HepG2 (cell line): Measurements from ENCODE around the gene RBBP8NL. TPM values are rescaled to one million over a fixed set of nuclear protein-coding genes. Genes with fewer than 3 reads are reported as not detected.

Experiments used
- FOXO4 ChIP-seq: sonication (generic); formaldehyde crosslinking; conservative IDR thresholded peaks from 2 replicates; pipeline ENCODE4 v1.8.1; 2023; ENCODE audit warnings: missing genetic modification reagents
- HNRNPL ChIP-seq: fragments of 200-400 bp; formaldehyde crosslinking; IDR thresholded peaks from 2 replicates; pipeline ENCODE4 v1.6.1; 2017; ENCODE audit warnings: mild to moderate bottlenecking, low read depth, low read length
- IKZF5 ChIP-seq: IDR thresholded peaks from 2 replicates; pipeline ENCODE4 v1.6.1; 2018; ENCODE audit warnings: missing genetic modification reagents, mild to moderate bottlenecking, missing compliant biosample characterization
- MTF2 ChIP-seq: sonication (generic); formaldehyde crosslinking; IDR thresholded peaks from 2 replicates; pipeline ENCODE4 v1.5.0; 2020; ENCODE audit warnings: missing genetic modification reagents, borderline replicate concordance
- NFE2L1 ChIP-seq: sonication (generic); formaldehyde crosslinking; IDR thresholded peaks from 2 replicates; pipeline ENCODE4 v1.4.0; 2020; ENCODE audit warnings: missing genetic modification reagents, mild to moderate bottlenecking, borderline replicate concordance
- NFYC ChIP-seq: IDR thresholded peaks from 2 replicates; pipeline ENCODE4 v1.6.1; 2016; ENCODE audit warnings: missing genetic modification reagents, missing compliant biosample characterization
- POGK ChIP-seq: sonication (generic); formaldehyde crosslinking; conservative IDR thresholded peaks from 2 replicates; pipeline ENCODE4 v1.8.0; 2022; ENCODE audit warnings: mild to moderate bottlenecking, moderate library complexity, missing genetic modification reagents
- RBM22 ChIP-seq: fragments of 200-400 bp; formaldehyde crosslinking; optimal IDR thresholded peaks from 2 replicates; pipeline ENCODE3; 2017; ENCODE audit warnings: mild to moderate bottlenecking, low read length, moderate library complexity
- SNAPC4 ChIP-seq: sonication (generic); formaldehyde crosslinking; IDR thresholded peaks from 2 replicates; pipeline ENCODE4 v1.4.0; 2020; ENCODE audit warnings: mild to moderate bottlenecking, missing genetic modification reagents
- SP140L ChIP-seq: sonication (generic); formaldehyde crosslinking; IDR thresholded peaks from 2 replicates; pipeline ENCODE4 v1.4.0; 2020; ENCODE audit warnings: missing genetic modification reagents, borderline replicate concordance
- ZBTB14 ChIP-seq: sonication (generic); formaldehyde crosslinking; IDR thresholded peaks from 2 replicates; pipeline ENCODE4 v1.4.0; 2020; ENCODE audit warnings: missing genetic modification reagents
- ZNF549 ChIP-seq: sonication (generic); formaldehyde crosslinking; IDR thresholded peaks from 2 replicates; pipeline ENCODE4 v1.5.0; 2020; ENCODE audit warnings: missing genetic modification reagents
- polyA plus RNA-seq, 8 experiments: library from polyadenylated mRNA; depleted of rRNA in 3 of 8; stranded (reverse) in 7 of 8; unstranded in 1 of 8; fragments of >200 nt; fragmentation: Illumina TruSeq in 4 of 8; extraction: Trizol in 4 of 8; gene quantifications; 2 replicates each; pipeline versions ENCODE4 v1.2.1 to v1.2.3, GENCODE V29; 2011 to 2016; ENCODE audit warnings: low read depth in 4 of 8, missing spikeins in 1 of 8, mixed read lengths in 1 of 8; ENCODE audit not compliant: insufficient read depth in 1 of 8
- total RNA-seq, 5 experiments: library from RNA; depleted of rRNA; stranded (reverse); fragments of >200 nt; fragmentation: Illumina TruSeq; extraction: Trizol; gene quantifications; 2 replicates each; pipeline ENCODE4 v1.2.3, GENCODE V29; 2016; ENCODE audit warnings: low read depth in 1 of 5

Gene RBBP8NL
- total and polyA plus RNA-seq, 2 of the 13 experiments (the other 11 are each of a cell fraction or from before 2014, with no cell fraction given) = 0.69 to 0.86 TPM

GRCh38 chr20:62376112-62377063 is 51.0 kb downstream of the RBBP8NL start (continued):
- TF ChIP-seq SNAPC4 (CRISPR knock-in tag) (peak; percentile 96), MTF2 (CRISPR knock-in tag) (peak; percentile 48; the same call in 1 of the 2 replicates), RBM22 (no peak), SP140L (CRISPR knock-in tag) (no peak), ZBTB14 (CRISPR knock-in tag) (peak; percentile 41), IKZF5 (CRISPR knock-in tag) (peak; percentile 95), HNRNPL (peak; percentile 98), NFYC (CRISPR knock-in tag) (peak; percentile 54; the same call in 1 of the 2 replicates), FOXO4 (no peak), ZNF549 (CRISPR knock-in tag) (no peak), NFE2L1 (CRISPR knock-in tag) (no peak), POGK (peak; percentile 85; the same call in 1 of the 2 replicates)
